HG03575 (cell line): ENCODE measurements around the gene LEPR.
"Not testable (repeated sequence)": the region's sequence is repeated elsewhere in the genome, so short reads cannot be mapped to it uniquely, and the experiment has no call there.

ENCODE experiments used
- ATAC-seq: cut with Tn5 transposase; IDR thresholded peaks from one replicate; pipeline ENCODE4 v1.9.1; 2021; ENCODE audit not compliant: unreplicated experiment, insufficient number of reproducible peaks, low FRiP score; ENCODE audit errors: extremely low read depth

Gene LEPR

GRCh38 chr1:65431111-65431705 is 10.7 kb downstream of the LEPR start:
- ATAC-seq, result no peak

- no peak for ATAC-seq
These were observed 12.4 kb downstream of the LEPR start for GRCh38 chr1:65432918-65433317.

GRCh38 chr1:65434255-65434654 is 13.8 kb downstream of the LEPR start:
- ATAC-seq, result no peak

- no peak for ATAC-seq
These were observed 14.3 kb downstream of the LEPR start for GRCh38 chr1:65434760-65435159.

GRCh38 chr1:65435987-65436386 is 15.5 kb downstream of the LEPR start:
- ATAC-seq, result no peak

DNA sequence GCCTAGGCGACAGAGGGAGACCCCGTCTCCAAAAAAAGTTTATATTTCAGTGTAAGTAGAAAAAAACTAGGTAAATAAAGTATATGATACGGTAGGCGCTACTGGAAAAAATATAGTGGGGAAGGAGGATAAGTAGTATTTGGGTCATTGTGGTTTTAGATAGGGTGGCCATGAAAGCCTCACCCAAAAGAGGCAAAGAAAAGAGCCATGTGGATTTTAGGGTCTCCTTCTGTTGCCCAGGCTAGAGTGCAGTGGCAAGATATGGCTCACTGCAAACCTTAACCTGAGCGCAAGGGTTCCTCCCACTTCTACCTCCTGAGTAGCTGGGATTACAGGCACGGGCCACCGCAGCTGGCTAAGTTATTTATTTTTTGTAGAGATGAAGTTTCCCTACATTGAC is 17.1 kb downstream of the LEPR start:
- no peak for ATAC-seq

DNA sequence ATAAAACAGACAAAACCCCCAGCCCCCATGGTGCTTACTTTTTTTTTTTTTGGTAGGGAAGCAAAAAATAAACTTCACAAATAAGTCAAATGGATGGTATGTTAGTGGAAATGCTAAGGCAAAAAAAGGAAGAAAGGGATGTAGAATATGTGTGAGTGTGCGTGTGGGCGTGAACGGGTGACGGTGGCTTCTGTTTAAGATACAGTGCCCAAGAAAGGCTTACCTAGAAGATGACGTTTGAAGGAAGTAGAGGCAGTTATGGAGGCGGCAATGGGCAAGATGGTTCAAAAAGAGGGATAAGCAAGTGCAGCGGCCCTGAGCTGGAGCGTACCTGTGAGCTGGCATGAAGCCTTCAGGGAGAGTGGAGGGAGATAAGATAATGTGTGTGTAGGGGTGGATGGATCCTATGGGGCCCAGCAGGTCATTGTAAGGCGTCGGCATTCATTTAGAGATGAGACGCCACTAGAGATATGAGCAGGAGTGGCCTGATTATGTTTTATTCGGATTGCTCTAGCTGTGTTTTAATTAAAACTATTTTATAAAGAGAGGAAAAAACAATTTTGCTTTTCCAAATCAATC is 19.9 kb downstream of the LEPR start:
- no peak for ATAC-seq

DNA sequence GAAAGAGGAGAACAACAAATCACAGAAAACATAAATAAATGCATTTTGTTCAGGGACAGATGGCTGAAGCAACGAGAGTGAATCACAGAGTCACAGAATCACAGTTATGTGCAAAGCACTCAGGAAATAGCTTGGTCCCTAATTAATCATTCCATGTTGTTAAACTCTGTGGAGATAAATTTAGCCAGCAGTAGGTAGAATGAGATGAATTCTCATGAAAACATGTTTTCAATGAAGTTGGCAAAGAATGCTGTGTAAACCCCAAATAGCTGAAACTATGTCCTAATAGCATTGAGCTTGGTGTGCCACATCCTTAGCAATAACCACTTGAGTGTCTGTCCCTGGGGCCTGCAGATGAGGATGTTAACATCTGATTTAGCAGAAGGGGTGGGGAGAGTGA is 20.4 kb downstream of the LEPR start:
- ATAC-seq, result no peak

DNA sequence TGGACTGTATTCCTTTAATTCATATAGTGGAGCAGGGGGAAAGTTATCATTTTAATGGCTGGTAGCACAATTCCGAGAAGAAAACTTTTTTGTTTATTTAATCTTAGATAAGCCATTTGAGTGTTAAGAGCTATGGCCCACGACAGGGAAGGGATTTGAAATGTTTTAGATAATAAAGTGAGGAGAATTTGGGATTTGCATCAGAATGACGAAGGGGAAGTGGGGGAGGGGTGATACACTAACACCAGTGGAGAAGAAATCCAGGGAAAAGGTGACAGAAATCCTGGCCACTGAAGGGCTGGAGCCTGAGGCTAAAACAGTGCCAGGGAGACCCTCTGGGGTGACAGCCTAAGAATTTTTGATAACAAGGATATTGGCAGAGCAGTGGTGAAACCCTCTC is 21.0 kb downstream of the LEPR start:
- no peak for ATAC-seq

- no peak for ATAC-seq
These were observed 22.0 kb downstream of the LEPR start for GRCh38 chr1:65442442-65442841.

DNA sequence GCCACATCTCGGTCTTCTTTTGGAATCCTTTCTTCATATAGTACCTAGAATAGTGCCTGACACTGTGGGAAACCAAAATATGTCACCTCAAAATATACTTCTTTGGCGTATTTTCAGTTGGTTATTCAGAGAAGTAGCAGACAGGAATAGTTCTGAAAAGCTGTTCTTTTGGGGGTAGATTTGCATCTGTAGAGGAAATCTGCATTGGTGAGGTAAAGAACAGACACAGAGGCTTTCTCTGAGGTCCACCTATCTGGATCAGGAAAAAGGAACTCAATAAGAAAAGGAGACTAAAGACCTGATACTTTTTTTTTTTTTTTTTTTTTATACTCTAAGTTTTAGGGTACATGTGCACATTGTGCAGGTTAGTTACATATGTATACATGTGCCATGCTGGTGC is 23.2 kb downstream of the LEPR start:
- ATAC-seq, result no peak

DNA sequence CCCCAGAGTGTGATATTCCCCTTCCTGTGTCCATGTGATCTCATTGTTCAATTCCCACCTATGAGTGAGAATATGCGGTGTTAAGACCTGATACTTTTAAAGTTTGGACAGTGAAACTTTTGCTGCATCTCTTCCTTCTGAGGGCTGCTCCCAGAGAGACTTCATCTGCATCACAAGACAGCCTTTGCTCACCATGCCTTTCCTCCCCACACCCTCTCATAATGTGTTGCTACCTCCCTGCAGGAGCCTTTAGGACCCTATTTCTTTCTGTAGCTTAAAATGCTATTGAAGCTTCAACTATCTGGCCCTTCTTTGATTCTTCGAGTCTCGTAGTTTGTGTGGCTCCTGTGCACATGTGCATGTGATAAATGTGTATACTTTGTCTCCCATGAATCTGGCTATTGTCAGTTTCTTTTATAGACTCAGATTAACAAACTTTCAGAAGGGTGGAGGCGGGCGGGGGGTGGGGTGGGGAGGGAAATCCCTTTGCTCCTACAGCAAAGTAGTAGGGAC is 23.7 kb downstream of the LEPR start:
- no peak for ATAC-seq

DNA sequence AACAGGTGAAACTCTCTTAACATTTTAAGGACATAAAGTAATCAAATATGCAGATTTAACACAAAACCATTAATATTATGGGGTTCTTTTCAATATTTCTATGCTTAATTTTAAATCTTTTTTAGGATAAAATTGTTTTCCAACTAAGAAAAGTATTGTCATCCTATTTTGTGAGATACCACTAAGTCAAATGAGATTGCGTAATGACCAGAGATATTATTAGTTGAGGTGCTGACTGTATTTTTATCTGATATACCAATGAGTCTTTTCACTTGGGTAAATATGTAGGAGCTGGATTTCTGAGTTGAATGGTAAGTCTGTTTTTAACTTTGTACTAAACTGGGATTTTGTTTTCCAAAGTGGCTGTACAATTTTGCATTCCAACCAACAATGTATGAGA is 25.4 kb downstream of the LEPR start:
- no peak for ATAC-seq

GRCh38 chr1:65449214-65449823 is 28.9 kb downstream of the LEPR start:
- ATAC-seq, result no peak

- not testable (repeated sequence) for ATAC-seq
These were observed 35.2 kb downstream of the LEPR start for GRCh38 chr1:65455678-65456077.

DNA sequence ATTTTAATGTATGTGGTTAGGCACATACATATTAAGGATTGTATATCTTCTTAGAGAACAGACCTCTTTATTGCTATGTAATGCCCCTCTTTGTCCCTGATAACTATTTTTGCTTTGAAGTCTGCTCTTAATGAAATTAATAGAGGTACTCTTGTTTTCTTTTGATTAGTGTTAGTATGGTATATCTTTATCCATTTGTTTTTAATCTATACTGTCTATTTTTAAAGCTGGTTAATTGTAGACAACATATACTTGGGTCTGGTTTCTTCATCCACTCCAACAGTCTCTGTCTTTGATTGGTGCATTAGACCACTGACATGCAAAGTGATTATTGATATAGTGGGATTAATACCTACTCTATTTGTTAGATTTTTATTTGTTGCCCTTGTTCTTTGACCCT is 36.0 kb downstream of the LEPR start:
- ATAC-seq, result no peak

DNA sequence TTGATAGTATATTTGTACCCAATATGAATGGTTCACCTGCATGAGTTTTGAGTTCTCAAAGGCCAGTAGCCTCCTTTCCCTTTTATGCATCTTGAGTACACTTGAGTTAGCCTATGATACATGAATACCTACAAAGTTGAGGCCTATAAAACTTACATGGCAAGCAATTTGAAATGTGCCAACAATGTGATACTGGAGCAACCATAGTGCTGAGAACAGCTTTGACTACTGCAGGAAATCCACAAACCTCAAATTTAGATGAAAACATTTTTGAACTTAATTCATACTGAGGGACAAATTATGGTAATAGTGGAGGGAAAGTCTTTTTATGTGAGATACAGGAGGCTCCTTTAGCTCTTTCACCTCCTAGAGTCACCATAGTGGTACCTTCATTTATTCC is 37.4 kb downstream of the LEPR start:
- no peak for ATAC-seq

- ATAC-seq, result no peak
These were observed 38.4 kb downstream of the LEPR start for GRCh38 chr1:65458730-65459396.

- ATAC-seq, result no peak
These were observed 38.9 kb downstream of the LEPR start for GRCh38 chr1:65459397-65459768.

DNA sequence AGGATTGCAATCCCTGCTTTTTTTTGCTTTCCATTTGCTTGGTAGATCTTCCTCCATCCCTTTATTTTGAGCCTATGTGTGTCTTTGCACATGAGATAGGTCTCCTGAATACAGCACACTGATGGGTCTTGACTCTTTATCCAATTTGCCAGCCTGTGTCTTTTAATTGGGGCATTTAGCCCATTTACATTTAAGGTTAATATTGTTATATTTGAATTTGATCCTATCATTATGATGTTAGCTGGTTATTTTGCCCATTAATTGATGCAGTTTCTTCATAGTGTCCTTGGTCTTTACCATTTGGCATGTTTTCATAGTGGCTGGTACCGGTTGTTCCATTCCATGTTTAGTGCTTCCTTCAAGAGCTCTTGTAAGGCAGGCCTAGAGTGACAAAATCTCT is 45.4 kb downstream of the LEPR start:
- ATAC-seq, result not testable (repeated sequence)
